ENCODE data around the gene CDCA8.

- TF ChIP-seq CTCF (IDR thresholded peaks at IDR 0.05) (no peak), POLR2A (IDR thresholded peaks at IDR 0.05) (no peak)
Observed at GRCh38 chr1:37732111-37732780, 39.9 kb downstream of the CDCA8 start.
